Panc1 (cell line): Measurements from ENCODE around the gene PCSK5. TPM values are rescaled to one million over a fixed set of nuclear protein-coding genes. Genes with fewer than 3 reads are reported as not detected.

ENCODE experiments used
- ATAC-seq: fragments of 200-7000 bp; cut with Tn5 transposase; 2 replicates; pipeline ENCODE4 v1.9.1; 2020; ENCODE audit warnings: mild to moderate bottlenecking, moderate library complexity
- BruUV-seq: library from RNA; stranded (reverse); fragments of 400-500 nt; replicated peaks from 2 replicates; lab custom pipeline; 2021; lab: Mats Ljungman, UMichigan
- CTCF ChIA-PET: fragments of 300-600 bp; sonication (Branson Sonifier 250); formaldehyde crosslinking; loops from one replicate; lab custom pipeline; 2022; ENCODE audit warnings: antibody characterized with exemption; lab: Charles Lee
- POLR2A ChIA-PET: fragments of 300-600 bp; sonication (Branson Sonifier 250); formaldehyde crosslinking; loops from one replicate; lab custom pipeline; 2022; ENCODE audit warnings: antibody characterized with exemption; lab: Charles Lee
- DNase-seq: peaks from one replicate; pipeline ENCODE4 v3.0.0-alpha.2; 2010; ENCODE audit warnings: low read depth, low spot score
- H3K27ac ChIP-seq: 2 replicates; pipeline ENCODE4 v1.5.1; 2011; ENCODE audit warnings: mild to moderate bottlenecking, low read length, inconsistent platforms
- H3K27me3 ChIP-seq: fragments of 200-500 bp; sonication (Bioruptor generic); 2 replicates; pipeline ENCODE4 v1.6.0; 2014; ENCODE audit warnings: low read length, inconsistent platforms; ENCODE audit not compliant: control insufficient read depth, insufficient read depth
- H3K36me3 ChIP-seq: fragments of 200-500 bp; sonication (Bioruptor generic); 2 replicates; pipeline ENCODE4 v1.5.1; 2014; ENCODE audit warnings: inconsistent platforms, mild to moderate bottlenecking, low read length, moderate library complexity; ENCODE audit not compliant: control insufficient read depth, insufficient read depth
- H3K4me1 ChIP-seq: 2 replicates; pipeline ENCODE4 v1.5.1; 2011; ENCODE audit warnings: inconsistent platforms, mild to moderate bottlenecking, low read length, moderate library complexity; ENCODE audit not compliant: control insufficient read depth, insufficient read depth
- H3K4me3 ChIP-seq, 2 experiments: 2 replicates each; pipeline ENCODE4 v1.5.1; 2011 to 2012; ENCODE audit warnings: low read depth in 2 of 2, low read length in 2 of 2, mild to moderate bottlenecking in 2 of 2, inconsistent platforms in 1 of 2, moderate library complexity in 1 of 2
- H3K9me3 ChIP-seq: fragments of 200-500 bp; sonication (Bioruptor generic); 2 replicates; pipeline ENCODE4 v1.5.1; 2014; ENCODE audit warnings: low read depth, mild to moderate bottlenecking, inconsistent platforms, low read length, moderate library complexity; ENCODE audit not compliant: control insufficient read depth, insufficient read depth
- POLR2AphosphoS5 ChIP-seq: IDR thresholded peaks from 2 replicates; pipeline ENCODE4 v1.6.1; 2012; ENCODE audit warnings: mild to moderate bottlenecking, low read depth, low read length, moderate library complexity
- SIN3A ChIP-seq: IDR thresholded peaks from 2 replicates; pipeline ENCODE4 v1.6.1; 2012; ENCODE audit warnings: low read depth, mild to moderate bottlenecking, low read length, moderate library complexity, borderline replicate concordance; ENCODE audit not compliant: insufficient read depth
- TCF7L2 ChIP-seq: IDR thresholded peaks from 2 replicates; pipeline ENCODE4 v1.6.1; 2011; ENCODE audit warnings: mild to moderate bottlenecking, low read depth, low read length, inconsistent platforms
- in situ Hi-C: cut with HindIII; loops from 2 replicates; pipeline ENCODE4 v1.10.0; 2016; ENCODE audit warnings: low sequenced_read_pairs, low pct_unique_long_range_greater_than_20kb
- intact Hi-C: fragments of 100-400 bp; cut with micrococcal nuclease; formaldehyde crosslinking; loops from one replicate; pipeline ENCODE4 v1.10.0; 2022; ENCODE audit not compliant: unreplicated experiment
- total RNA-seq: library from RNA; stranded (reverse); gene quantifications from one replicate; pipeline ENCODE4 v1.2.1, GENCODE V29; 2021; ENCODE audit not compliant: unreplicated experiment
- TF ChIP-seq, protein P1 (sequence below), 2 experiments: IDR thresholded peaks; 2 replicates each; pipeline ENCODE4 v1.6.1; 2011 to 2012; ENCODE audit warnings: low read depth in 2 of 2, control low read depth in 1 of 2, low read length in 1 of 2, mild to moderate bottlenecking in 1 of 2, moderate library complexity in 1 of 2; ENCODE audit not compliant: insufficient read depth in 1 of 2
- TF ChIP-seq, protein P2 (sequence below): fragments of 450-650 bp; IDR thresholded peaks from 2 replicates; pipeline ENCODE4 v1.5.1; 2017; ENCODE audit warnings: mild to moderate bottlenecking

PCSK5 gene
- total RNA-seq, 1 experiment from 2014 or later, result 0.21 TPM

DNA sequence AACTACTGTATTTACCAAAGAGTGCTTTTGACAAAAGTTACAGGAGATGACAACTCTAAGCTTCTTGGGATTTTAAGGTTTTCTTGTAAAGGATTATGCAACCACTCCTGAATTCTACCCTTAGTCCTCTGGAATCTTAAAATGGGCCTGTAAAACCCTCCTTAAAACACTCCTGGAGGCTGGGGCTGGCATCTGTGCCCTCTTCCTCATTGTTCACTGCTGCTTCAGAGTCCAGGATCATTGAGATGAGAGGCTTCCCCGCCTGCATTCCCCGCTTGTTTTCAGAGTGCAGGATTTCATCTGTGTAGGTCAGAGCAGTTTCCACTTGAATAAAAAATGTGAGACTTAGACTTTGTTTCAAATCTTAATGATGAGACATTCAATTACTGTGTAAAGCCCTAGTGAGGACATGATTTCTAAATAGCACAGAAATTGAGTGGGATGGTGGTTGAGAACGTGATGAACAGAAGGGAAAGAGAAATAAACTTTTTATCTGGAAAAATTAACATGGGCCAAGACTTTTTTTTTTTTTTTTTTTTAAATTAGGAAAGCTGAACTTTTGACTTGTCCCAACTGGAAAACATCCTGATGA is 40.4 kb downstream of the PCSK5 start:
- no peaks in the 10 kb centered on the region for H3K4me1 ChIP-seq
- TF ChIP-seq, protein P1, sequence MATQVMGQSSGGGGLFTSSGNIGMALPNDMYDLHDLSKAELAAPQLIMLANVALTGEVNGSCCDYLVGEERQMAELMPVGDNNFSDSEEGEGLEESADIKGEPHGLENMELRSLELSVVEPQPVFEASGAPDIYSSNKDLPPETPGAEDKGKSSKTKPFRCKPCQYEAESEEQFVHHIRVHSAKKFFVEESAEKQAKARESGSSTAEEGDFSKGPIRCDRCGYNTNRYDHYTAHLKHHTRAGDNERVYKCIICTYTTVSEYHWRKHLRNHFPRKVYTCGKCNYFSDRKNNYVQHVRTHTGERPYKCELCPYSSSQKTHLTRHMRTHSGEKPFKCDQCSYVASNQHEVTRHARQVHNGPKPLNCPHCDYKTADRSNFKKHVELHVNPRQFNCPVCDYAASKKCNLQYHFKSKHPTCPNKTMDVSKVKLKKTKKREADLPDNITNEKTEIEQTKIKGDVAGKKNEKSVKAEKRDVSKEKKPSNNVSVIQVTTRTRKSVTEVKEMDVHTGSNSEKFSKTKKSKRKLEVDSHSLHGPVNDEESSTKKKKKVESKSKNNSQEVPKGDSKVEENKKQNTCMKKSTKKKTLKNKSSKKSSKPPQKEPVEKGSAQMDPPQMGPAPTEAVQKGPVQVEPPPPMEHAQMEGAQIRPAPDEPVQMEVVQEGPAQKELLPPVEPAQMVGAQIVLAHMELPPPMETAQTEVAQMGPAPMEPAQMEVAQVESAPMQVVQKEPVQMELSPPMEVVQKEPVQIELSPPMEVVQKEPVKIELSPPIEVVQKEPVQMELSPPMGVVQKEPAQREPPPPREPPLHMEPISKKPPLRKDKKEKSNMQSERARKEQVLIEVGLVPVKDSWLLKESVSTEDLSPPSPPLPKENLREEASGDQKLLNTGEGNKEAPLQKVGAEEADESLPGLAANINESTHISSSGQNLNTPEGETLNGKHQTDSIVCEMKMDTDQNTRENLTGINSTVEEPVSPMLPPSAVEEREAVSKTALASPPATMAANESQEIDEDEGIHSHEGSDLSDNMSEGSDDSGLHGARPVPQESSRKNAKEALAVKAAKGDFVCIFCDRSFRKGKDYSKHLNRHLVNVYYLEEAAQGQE (IDR thresholded peaks at IDR 0.05; ENCODE audit: insufficient read depth in 1 of 2, low read depth in 2 of 2, low read length in 1 of 2), result no peak
- no peak for TF ChIP-seq POLR2AphosphoS5
- no peak for TF ChIP-seq SIN3A
- no peak for TF ChIP-seq TCF7L2
- TF ChIP-seq, protein P2, sequence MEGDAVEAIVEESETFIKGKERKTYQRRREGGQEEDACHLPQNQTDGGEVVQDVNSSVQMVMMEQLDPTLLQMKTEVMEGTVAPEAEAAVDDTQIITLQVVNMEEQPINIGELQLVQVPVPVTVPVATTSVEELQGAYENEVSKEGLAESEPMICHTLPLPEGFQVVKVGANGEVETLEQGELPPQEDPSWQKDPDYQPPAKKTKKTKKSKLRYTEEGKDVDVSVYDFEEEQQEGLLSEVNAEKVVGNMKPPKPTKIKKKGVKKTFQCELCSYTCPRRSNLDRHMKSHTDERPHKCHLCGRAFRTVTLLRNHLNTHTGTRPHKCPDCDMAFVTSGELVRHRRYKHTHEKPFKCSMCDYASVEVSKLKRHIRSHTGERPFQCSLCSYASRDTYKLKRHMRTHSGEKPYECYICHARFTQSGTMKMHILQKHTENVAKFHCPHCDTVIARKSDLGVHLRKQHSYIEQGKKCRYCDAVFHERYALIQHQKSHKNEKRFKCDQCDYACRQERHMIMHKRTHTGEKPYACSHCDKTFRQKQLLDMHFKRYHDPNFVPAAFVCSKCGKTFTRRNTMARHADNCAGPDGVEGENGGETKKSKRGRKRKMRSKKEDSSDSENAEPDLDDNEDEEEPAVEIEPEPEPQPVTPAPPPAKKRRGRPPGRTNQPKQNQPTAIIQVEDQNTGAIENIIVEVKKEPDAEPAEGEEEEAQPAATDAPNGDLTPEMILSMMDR, result no peak
- ATAC-seq, result no peak
- H3K27me3 ChIP-seq, result no peaks in the 10 kb centered on the region
- intact Hi-C loops (no loop called here), in situ Hi-C loops (no loop called here)
- CTCF ChIA-PET, result no interaction called here
- no peak overlapping the region for H3K27ac ChIP-seq
- H3K9me3 ChIP-seq, result no peaks in the 10 kb centered on the region
- POLR2A ChIA-PET, result no interaction called here
- H3K4me3 ChIP-seq, result no peak overlapping the region
- no peaks in the 10 kb centered on the region for H3K36me3 ChIP-seq
- no TSS peak for BruUV-seq
- DNase-seq, result no peak

DNA sequence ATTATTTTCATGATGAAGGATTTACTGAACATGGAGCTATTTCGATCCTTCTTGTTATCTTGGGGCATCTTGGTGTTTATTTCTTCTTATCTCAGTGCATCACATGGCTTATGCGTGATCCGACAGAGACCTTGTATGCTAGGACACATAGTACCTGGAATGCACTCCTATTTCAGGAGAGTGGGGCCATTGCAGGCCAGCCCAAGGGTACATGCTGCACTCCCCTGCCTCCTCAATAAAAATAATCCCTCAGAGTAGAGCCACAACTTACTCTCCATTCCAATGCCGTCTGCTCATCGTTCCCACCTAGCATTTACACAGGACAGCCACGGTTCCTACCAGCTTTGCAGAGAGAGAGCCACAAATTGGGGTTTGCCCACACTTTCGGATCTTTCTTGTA is 43.5 kb downstream of the PCSK5 start:
- Histone ChIP-seq H3K4me1 (no peaks in the 10 kb centered on the region), H3K27me3 (no peaks in the 10 kb centered on the region), H3K36me3 (no peaks in the 10 kb centered on the region), H3K27ac (no peak overlapping the region), H3K9me3 (no peaks in the 10 kb centered on the region), H3K4me3 (no peak overlapping the region)
- POLR2A ChIA-PET, result no interaction called here
- no peak for ATAC-seq
- CTCF ChIA-PET, result interaction anchor here (0.6 kb wide), 1 partner anchor 121 kb away, joined by 5 read pairs; no protein-coding TSS in a partner anchor
- TF ChIP-seq, protein P2, result no peak
- TF ChIP-seq POLR2AphosphoS5 (no peak), TCF7L2 (no peak), SIN3A (no peak)
- TF ChIP-seq, protein P1 (IDR thresholded peaks at IDR 0.05; ENCODE audit: insufficient read depth in 1 of 2, low read depth in 2 of 2, low read length in 1 of 2), result no peak
- intact Hi-C loops (no loop called here), in situ Hi-C loops (no loop called here)
- DNase-seq, result no peak
- BruUV-seq, result no TSS peak
